GM12801 (cell line): ENCODE results near the gene FABP6.

Experiments used
- TF ChIP-seq, protein P1 (sequence below): IDR thresholded peaks from one replicate; pipeline ENCODE4 v1.5.1; 2011; ENCODE audit warnings: control low read depth; ENCODE audit not compliant: insufficient read length; ENCODE audit errors: extremely low read depth

Gene FABP6

DNA sequence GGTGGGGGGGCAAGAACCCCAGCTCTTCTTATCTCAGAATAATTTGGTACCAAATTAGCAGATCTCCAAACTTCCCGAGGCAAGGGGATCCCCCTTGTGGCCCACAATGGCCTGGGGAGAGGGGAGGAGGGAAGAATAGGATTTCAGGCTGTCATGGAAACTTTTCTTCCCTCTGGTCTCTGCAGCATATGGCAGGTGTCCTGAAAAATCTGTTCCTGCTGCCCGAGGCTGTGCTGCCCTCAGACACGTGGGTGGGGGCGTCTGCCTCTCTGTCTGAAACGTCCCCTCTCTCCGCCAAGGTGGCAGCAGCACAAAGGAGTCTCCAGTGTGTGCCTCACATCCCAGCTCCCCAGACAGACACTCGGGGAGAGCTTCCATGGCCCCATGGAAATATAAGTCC, 49.0 kb downstream of the FABP6 start:
- TF ChIP-seq, protein P1, sequence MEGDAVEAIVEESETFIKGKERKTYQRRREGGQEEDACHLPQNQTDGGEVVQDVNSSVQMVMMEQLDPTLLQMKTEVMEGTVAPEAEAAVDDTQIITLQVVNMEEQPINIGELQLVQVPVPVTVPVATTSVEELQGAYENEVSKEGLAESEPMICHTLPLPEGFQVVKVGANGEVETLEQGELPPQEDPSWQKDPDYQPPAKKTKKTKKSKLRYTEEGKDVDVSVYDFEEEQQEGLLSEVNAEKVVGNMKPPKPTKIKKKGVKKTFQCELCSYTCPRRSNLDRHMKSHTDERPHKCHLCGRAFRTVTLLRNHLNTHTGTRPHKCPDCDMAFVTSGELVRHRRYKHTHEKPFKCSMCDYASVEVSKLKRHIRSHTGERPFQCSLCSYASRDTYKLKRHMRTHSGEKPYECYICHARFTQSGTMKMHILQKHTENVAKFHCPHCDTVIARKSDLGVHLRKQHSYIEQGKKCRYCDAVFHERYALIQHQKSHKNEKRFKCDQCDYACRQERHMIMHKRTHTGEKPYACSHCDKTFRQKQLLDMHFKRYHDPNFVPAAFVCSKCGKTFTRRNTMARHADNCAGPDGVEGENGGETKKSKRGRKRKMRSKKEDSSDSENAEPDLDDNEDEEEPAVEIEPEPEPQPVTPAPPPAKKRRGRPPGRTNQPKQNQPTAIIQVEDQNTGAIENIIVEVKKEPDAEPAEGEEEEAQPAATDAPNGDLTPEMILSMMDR: no peak

DNA sequence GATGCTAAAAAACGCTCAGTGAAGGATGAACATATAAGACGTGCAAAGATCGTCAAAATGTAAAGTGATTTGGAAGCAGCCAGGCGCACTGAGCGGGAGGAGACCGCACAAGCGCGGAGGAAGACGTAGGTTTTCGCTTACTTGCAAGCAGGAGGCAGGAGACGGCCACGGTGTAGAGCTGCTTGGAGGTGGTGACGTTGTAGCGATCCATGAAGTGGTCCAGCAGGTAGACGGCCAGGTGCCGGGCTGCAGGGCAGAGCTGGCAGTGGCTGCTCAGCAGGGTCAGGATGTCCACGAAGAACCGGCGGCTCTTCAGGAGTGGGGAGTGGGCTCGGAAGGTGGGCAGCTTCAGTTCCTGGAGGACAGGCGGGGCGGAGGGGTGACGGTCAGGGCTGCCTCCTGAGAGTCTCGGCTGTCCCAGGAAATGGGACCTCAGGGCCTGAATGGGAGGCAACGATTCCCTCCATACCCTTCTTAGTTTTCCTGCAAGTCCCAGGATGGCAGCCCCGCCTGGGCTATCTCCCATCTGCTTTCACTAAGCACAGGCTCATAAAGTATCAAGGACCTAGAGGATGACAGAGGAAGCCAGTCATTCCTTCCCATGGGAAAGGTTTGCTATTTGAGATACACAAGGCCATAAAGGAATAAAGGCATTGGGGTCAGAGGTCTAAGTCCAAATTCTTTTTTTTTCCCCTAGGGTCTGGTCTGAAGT, 51.2 kb downstream of the FABP6 start:
- TF ChIP-seq, protein P1: no peak

DNA sequence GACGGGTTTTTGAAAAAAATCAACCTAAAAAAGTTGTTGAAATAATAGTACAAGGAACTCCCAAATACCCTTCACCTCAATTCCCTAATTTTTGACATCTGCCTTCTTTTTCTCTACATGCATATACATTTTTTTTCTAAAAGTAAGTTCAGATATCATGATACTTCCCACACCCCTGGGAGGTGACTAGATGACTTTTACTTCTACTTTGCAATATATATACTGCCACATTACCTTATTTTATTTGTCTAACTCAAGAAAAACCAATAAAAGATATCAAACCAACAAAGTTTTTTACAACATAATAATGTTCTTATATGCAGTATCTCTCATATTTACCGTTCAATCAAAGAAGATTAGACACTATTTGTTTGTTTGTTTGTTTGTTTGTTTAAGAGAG, 52.0 kb downstream of the FABP6 start:
- TF ChIP-seq, protein P1: no peak

DNA sequence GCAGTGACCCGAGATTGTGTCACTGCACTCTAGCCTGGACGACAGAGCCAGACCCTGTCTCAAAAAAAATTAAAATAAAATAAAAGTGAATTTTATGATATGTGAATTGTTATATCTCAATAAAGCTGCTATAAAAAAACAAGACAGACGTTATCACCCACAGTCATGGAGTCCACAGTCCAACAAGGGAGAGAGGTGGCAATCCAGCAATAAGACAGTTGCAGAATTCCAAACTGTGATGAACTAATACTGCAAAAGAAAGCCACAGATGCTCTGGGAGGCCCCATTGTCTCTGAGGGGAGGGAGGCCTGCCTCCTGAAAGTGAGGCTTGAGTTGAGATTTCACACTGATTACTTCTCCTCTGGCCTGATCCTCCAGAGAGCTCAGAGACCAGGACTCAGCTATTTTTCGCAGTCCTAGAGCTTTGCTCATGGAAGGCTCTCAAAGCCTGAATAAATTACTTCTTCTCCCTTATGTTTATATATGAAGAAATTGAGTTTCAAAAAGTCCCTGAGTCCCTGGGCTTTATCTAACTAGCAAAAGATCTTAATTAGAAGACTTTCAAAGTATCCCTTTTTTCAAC, 55.1 kb downstream of the FABP6 start:
- TF ChIP-seq, protein P1: no peak

DNA sequence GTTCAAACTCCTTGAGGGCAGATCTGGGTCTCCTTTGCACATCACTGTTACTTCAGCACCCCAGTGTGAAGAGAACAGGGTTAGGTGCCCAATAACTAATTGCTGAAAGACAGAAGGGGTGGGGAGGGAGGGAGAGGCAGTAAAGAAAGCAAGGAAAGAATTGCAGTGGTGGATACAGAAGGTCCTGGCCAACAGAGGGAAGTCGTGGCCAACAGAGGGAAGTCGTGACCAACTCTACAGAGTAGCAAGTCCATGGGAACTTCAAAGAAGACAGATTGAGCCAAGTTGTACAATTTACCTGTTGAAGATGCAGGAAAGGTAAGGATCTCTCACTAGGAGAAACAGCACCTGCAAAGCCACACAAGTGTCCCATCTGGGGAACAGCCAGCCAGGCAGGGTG, 56.0 kb downstream of the FABP6 start:
- TF ChIP-seq, protein P1: no peak

DNA sequence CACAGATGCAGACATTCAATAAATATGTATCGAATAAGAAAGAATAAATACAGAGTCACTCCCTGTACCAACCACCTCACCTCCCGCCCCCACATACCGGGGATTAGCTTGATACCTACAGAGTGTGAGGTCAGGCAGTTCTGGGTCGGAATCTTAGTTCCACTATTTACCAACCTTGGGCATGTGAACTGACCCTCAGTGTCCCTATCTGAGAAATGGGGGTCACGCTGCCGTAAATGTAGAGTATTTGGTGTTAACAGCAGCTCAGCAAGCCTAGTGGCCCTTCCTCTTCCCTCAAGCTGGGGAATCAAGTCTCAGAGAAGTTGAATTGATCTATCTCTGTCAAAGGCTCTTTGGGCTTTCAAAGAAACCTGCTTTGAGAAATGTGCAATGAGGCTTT, 57.6 kb downstream of the FABP6 start:
- TF ChIP-seq, protein P1: no peak

DNA sequence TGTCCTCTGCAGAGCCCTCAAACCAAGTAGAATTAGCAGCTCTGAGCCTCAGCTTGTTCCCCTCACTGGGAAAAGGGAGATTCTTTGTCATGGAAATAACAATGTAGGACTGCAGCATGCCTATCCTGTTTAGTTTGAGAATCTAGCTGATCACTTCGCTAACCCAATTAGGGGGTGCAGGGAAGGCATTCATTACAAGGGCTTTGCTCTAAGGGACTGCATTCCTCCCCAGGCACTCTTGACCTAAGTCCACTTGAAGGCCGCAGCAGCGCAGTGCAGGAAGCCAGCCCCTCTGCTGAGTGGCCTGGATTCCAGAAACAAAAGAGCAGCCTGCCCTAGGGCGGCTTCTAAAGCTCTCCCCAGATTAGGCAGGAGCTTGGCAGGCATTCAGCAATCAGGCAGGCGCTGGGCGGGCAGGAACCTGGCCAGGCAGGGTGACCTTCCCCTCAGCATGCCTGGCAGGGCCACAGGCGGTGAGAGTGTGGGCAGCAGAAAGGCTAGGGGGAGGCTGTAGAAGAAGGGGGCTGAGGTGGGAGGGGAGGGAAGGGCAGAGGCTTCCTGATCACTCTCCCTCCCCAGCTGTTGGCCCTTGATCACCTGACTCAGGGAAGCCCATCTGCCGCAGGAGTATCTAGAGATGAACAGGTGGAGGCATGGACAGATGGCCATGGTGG, 58.2 kb downstream of the FABP6 start:
- TF ChIP-seq, protein P1: no peak
